Prostate gland (tissue), 2 donors: ENCODE results near the gene BAG3. TPM values are rescaled to one million over a fixed set of nuclear protein-coding genes. Genes with fewer than 3 reads are reported as not detected.

Experiments
- DNase-seq: peaks from one replicate; pipeline ENCODE4 v3.0.0-alpha.2; 2019; ENCODE audit warnings: low spot score
- H3K27ac ChIP-seq, 2 donors: fragments of 200-600 bp; sonication (generic); 2 replicates each; pipeline ENCODE4 v1.5.1; 2017 to 2019
- H3K27me3 ChIP-seq: fragments of 200-600 bp; sonication (generic); replicated peaks from 2 replicates; pipeline ENCODE4 v1.5.1; 2019; ENCODE audit not compliant: insufficient read depth
- H3K36me3 ChIP-seq, 2 donors: fragments of 200-600 bp; sonication (generic); 1 replicate in 1 of 2; 2 replicates in 1 of 2; pipeline versions ENCODE4 v1.5.1 to v1.8.1; 2017 to 2019
- H3K4me1 ChIP-seq: fragments of 200-600 bp; sonication (generic); replicated peaks from 2 replicates; pipeline ENCODE4 v1.5.1; 2019
- H3K4me3 ChIP-seq, 2 donors: fragments of 200-600 bp; sonication (generic); 2 replicates each; pipeline ENCODE4 v1.5.1; 2017 to 2019
- H3K9me3 ChIP-seq: fragments of 200-600 bp; sonication (generic); 2 replicates; pipeline ENCODE4 v1.5.1; 2017
- CTCF ChIP-seq, 4 experiments: fragments of 200-600 bp in 2 of 4; fragments of 450-650 bp in 2 of 4; sonication (generic) in 2 of 4; IDR thresholded peaks; 1 replicate in 3 of 4; 2 replicates in 1 of 4; pipeline ENCODE4 v1.5.1; 2016 to 2019; ENCODE audit warnings: antibody characterized with exemption in 4 of 4, mild to moderate bottlenecking in 2 of 4, moderate library complexity in 2 of 4
- POLR2A ChIP-seq: fragments of 450-650 bp; IDR thresholded peaks from one replicate; pipeline ENCODE4 v1.6.1; 2016; ENCODE audit warnings: antibody characterized with exemption, mild to moderate bottlenecking
- POLR2AphosphoS5 ChIP-seq: sonication (generic); formaldehyde crosslinking; IDR thresholded peaks from one replicate; pipeline ENCODE4 v1.6.1; 2017; ENCODE audit warnings: antibody characterized with exemption
- WGBS: methylation state at CpG from one replicate; pipeline ENCODE4 v1.1.5; 2018; 5-methylcytosine and 5-hydroxymethylcytosine counted together
- intact Hi-C: fragments of 100-400 bp; cut with DNase I; formaldehyde crosslinking; loops from one replicate; pipeline ENCODE4 v1.14.2; 2022
- total RNA-seq, 2 donors: library from RNA; depleted of rRNA; stranded (reverse); fragments of >200 nt; gene quantifications; one replicate each; pipeline ENCODE4 v1.1.0, GENCODE V29; 2016

BAG3 gene
- total RNA-seq, 2 donors from 2014 or later: 45.4 to 56.4 TPM

- H3K27ac ChIP-seq: no peak overlapping the region
- intact Hi-C loops: no loop called here
These were observed 22.1 kb downstream of the BAG3 start for GRCh38 chr10:119673271-119673670.

GRCh38 chr10:119675483-119676170 is 24.4 kb downstream of the BAG3 start:
- TF ChIP-seq CTCF (IDR thresholded peaks at IDR 0.05) (no peak), POLR2AphosphoS5 (no peak), POLR2A (no peak)
- peaks cover 11 to 13% of the 10 kb centered on the region in 2 donors for H3K36me3 ChIP-seq
- no peak overlapping the region for H3K4me3 ChIP-seq
- DNase-seq: no peak
- peaks cover 3% of the 10 kb centered on the region for H3K4me1 ChIP-seq
- H3K9me3 ChIP-seq: no peaks in the 10 kb centered on the region
- intact Hi-C loops: no loop called here
- H3K27me3 ChIP-seq: no peaks in the 10 kb centered on the region
- WGBS: 71% methylated on average over 9 of the region's 9 CpGs
- H3K27ac ChIP-seq: no peak overlapping the region

More at GRCh38 chr10:119673271-119673670, 22.1 kb downstream of the BAG3 start:
- no peak for TF ChIP-seq POLR2A
- TF ChIP-seq CTCF (IDR thresholded peaks at IDR 0.05): no peak
- no peak for TF ChIP-seq POLR2AphosphoS5
- Histone ChIP-seq H3K9me3 (no peaks in the 10 kb centered on the region), H3K27me3 (no peaks in the 10 kb centered on the region), H3K4me1 (peaks cover 4% of the 10 kb centered on the region), H3K36me3 (peaks cover 11 to 19% of the 10 kb centered on the region in 2 donors), H3K4me3 (no peak overlapping the region)
- whole genome bisulfite sequencing: 63% methylated on average over 4 of the region's 4 CpGs
- DNase-seq: no peak

- Histone ChIP-seq H3K9me3 (no peaks in the 10 kb centered on the region), H3K4me3 (no peak overlapping the region), H3K4me1 (peaks cover 3% of the 10 kb centered on the region), H3K27me3 (no peaks in the 10 kb centered on the region), H3K36me3 (peaks cover 10% of the 10 kb centered on the region in 2 donors), H3K27ac (no peak overlapping the region)
- intact Hi-C loops: no loop called here
- 45% methylated on average over 6 of the region's 6 CpGs for WGBS
- TF ChIP-seq POLR2A: no peak
- no peak for TF ChIP-seq POLR2AphosphoS5
- TF ChIP-seq CTCF (IDR thresholded peaks at IDR 0.05): no peak
- DNase-seq: no peak
These were observed 25.9 kb downstream of the BAG3 start for GRCh38 chr10:119677126-119677525.

GRCh38 chr10:119677904-119678755 is 26.9 kb downstream of the BAG3 start:
- H3K4me3 ChIP-seq: no peak overlapping the region
- no peaks in the 10 kb centered on the region for H3K9me3 ChIP-seq
- no peak for DNase-seq
- no peaks in the 10 kb centered on the region for H3K27me3 ChIP-seq
- intact Hi-C loops: no loop called here
- TF ChIP-seq CTCF (IDR thresholded peaks at IDR 0.05): no peak
- TF ChIP-seq POLR2AphosphoS5: no peak
- TF ChIP-seq POLR2A: no peak
- H3K4me1 ChIP-seq: peaks cover 3% of the 10 kb centered on the region
- H3K36me3 ChIP-seq: peaks cover 0 to 3% of the 10 kb centered on the region in 2 donors
- no peak overlapping the region for H3K27ac ChIP-seq
- WGBS: 88% methylated on average over 13 of the region's 13 CpGs
